HG02852 (cell line): ENCODE data around the gene SH3D19.
"Not testable (repeated sequence)": the region's sequence is repeated elsewhere in the genome, so short reads cannot be mapped to it uniquely, and the experiment has no call there.

ENCODE experiments used
- ATAC-seq: cut with Tn5 transposase; IDR thresholded peaks from one replicate; pipeline ENCODE4 v1.9.1; 2021; ENCODE audit warnings: mild to moderate bottlenecking, moderate library complexity; ENCODE audit not compliant: unreplicated experiment

Gene SH3D19

DNA sequence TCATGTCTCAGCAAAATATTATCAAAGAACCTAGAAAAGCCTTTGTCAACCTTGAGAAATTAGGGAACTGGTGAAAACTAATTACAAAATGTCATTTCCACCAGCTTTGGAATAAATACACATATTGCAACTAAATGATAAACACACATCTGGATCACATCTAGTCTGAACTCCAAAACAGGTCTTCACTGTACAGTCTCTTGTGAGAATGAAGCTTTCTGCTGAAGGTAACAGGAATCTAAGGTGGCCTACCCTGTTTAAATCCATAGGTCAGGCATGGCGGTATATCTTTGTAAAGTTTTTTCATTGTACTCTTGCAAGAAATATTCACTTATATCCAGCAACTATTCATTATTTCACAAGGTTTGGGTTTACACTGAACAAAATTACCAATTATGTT is 1.7 kb downstream of the SH3D19 start:
- no peak for ATAC-seq

DNA sequence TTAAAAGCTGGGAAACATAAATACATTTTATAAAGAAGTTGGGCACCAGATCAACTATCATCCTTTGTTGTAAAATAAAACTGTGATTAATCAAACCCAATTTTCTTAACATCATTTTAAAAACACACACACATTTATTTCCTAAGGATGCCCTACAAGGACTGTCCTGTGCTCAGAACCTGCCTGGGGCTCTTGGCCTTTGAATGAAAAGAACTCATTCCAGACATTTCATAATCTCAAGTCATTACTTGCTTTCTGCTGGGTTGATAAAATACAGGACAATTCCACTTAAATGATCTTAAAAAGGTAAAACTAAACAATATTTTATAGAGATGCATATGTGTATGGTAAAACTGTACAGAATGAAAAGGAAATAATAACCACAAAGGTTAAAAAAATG is 2.8 kb downstream of the SH3D19 start:
- ATAC-seq: no peak

DNA sequence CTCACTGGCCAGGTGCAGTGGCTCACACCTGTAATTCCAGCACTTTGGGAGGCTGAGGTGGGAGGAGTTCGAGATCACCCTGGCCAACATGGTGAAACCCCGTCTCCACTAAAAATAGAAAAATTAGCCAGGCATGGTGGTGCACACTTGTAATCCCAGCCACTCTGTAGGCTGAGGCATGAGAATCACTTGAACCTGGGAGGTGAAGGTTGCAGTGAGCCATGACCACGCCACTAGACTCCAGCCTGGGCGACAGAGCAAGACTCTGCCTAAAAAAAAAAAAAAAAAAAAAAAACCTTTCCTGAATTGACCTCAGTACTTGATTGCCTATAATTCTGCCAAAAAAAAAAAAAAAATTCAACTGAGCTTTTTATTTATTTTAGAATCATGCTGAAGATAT is 3.2 kb downstream of the SH3D19 start:
- ATAC-seq: not testable (repeated sequence)

DNA sequence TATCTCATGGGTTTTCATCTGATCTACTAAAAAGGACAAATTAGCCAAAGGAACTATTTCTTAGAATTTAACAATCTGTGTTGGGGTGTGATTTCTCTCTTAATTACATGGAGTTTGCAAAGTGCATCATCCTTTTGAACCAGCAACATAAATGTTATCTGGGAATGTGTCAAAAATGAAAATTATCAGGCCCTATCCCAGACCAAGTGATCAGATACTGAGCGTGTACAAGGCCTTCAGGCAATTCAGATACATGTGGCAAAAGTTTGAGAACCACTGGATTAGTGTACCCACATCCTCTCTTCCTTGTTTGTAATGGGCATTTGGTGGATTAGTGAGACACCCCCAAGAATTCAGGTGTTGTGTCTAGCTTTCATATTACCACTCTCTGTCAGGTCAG is 3.8 kb downstream of the SH3D19 start:
- ATAC-seq: no peak

DNA sequence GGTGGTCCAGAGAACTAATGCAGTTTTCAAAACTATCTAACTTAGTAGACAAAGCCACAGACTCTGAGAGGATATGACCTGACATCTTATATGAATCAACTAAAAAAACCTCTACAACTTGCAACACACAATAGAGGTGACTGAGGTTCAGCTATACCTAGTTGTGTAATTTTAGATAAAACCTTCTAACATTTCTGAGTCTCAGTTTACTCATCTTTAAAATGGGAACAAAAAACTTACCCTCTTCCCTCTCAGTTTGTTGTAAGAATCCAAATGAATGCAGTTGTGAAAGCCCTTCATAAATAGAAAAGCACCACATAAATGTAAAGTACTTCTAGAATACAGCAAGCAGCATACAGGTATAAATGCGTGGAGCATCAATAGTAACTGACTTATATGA is 5.9 kb downstream of the SH3D19 start:
- ATAC-seq: no peak

DNA sequence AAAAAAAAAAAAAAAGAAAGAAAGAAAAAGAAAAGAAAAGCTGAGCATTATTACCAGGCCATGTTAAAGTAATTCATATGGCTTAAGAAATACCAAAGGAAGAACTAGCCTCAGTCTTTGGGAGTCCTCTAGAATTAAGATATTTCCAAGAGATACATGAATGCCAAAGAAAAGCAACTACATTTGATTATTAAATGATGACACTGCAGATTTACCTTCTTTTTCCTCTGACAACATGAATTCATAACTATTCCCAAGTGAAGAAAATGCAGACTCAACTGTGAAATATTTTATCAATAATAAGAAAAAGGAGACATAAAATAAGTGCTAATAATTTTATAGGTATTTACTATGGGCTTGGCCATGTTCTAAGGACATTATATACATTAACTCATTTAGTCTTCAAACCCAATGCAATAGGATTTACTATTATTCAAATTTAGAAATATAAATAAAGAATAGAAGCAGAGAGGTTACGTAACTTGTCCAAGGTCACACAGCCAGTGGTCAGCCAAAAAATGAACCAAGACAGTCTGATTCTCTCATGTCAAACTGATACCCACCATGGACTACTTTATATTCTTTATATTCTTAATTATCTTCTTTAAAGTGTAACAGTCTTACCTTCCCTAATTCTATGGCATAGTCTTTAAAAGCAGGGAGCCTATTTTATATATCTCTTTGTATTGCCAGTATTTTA is 6.9 kb downstream of the SH3D19 start:
- ATAC-seq: no peak

DNA sequence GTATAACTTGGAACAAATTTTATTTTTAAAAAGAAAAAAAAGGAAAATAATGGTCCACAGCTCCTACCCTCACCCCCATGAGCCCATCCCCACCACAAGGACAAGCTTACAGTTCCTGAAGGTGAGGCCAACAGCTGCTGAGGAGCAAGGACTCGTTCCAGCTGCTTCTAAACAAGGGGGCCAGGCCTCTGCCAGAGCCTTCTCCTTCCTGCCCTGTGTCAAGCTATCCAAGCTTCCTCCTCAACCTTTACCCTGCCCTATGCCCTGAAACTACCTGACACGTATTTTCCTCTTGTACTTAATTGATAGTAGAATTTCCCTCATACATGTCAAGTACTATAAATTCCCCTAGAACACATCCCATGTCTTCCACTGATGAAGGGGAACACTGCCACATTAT is 8.8 kb downstream of the SH3D19 start:
- no peak for ATAC-seq

DNA sequence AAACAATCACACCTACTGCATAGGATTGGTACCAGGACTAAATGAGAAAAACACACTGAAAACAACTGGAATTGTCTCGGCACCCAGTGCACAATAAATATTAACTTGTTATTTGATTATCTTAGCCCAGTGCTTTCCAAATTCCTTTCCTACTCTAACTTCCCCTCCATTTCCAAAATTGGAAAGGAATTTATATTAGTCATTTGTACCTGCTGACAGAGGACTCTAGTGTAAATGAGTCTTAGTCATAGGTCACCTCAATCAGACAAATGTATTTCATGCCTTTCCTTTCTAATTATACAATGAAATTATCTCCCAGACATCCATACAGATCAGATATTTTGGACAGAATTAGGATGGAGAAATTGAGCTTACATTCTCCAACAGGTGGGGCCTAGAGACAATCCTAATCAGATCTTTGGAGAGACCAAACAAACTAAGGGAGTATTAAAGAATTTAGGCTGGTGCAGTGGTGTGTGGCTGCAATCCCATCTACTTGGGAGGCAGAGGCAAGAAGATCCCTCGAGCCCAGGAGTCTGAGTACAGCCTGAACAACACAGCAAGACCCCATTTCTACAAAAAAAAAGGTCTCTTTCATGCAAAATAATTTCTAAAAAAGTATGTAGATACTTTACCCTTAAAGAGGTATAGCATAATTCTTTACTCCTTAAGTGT is 10.1 kb downstream of the SH3D19 start:
- no peak for ATAC-seq

DNA sequence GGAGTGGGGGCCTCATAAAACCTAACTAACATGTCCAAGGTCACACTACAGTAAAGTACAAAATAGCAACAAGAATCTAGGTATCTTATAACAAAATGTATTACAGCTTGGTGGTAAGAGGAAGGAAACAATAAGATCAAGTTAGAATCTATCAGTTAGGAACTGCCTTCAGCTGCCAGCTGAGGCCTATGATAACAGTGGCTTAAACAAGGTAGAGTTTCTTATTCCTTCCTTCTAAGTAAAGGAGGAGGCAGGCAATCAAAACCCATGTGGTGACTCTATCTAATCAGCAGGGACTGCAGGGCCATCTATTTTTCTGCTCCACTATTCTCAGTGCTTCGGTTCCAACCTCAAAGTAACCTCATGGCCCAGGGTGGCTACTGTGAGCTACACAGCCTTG is 10.9 kb downstream of the SH3D19 start:
- no peak for ATAC-seq

DNA sequence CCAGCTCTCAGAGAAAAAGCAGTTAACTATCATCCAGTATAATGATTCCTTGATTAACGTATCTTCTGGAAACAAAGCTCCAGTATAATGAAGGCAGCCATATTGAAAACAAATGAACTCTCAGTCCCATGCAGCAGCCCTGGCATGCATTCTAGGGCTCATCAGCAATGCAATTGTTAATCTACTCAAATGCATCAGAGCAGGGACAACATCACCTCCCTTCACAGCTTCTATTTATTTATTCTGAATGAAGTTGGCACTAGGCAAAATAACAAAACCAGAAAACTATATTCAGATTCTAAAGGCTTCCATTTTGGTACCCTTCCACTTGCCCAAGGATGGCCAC is 11.4 kb downstream of the SH3D19 start:
- ATAC-seq: no peak

DNA sequence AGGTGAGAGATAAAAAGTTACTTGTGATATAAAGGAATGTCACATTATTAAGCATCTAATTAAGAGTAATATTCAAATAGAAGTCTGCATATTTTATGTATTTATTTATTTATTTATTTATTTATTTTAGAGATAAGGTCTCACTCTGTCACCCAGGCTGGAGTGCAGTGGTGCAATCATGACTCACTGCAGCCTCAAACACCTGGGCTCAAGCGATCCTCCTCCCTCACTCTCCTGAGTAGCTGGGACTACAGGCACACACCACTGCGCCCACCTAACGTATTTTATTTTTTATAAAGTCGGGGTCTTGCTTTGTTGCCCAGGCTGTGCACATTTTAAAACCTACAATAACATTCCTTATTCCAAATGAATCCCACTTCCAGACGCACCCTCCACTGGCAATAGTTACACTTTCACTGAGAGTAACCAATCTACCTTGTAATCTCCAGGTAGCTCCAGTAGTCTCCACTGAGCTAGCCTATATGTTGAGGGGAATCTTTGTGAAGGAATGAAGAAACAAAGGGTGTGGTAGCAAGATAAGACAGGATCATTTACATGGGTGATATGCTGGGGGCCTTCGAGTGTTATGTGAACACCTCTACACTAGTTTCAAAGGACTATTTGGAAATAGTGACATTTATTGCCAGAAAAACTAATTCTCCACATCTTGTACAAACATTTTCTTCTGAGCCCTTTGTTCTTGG is 11.9 kb downstream of the SH3D19 start:
- no peak for ATAC-seq

DNA sequence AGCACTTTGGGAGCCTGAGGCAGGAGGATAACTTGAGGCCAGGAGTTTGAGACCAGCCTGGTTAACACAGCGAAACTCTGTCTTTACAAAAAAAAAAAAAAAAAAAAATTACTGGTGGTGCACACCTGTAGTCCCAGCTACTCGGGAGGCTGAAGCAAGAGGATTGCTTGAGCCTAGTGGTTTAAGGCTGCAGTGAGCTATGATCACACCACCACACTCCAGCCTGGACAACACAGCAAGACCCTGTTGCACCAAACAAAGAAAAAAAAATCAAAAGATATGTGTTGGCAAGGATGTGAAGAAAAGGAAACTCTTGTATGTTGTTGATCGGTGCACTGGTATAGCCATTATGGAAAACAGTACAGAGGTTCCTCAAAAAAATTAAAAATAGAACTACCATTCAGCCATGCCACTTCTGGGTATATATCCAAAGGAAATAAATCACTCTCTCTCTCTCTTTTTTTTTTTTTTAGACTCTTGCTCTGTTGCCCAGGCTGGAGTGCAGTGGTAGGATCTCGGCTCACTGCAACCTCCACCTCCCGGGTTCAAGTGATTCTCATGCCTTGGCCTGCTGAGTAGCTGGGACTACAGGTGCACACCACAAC is 15.2 kb downstream of the SH3D19 start:
- no peak for ATAC-seq

DNA sequence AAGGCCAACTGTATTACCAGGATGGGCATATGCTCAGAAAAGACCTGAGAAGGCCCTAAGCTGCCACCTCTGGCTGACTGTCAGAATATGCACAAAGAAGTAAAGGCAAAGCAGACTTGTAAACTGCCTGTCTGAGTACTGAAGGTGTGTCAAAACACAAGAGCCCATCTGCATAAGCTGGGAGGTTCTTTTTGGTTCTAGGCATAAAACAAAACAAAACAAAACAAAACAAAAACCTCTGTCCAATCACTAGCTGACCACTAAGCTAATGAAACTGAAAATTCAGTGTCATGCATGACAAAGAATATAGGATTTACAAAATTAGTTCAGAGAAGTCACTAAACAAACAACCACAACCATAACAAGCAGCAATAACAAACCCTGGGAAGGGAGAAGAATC is 20.6 kb downstream of the SH3D19 start:
- peak; percentile 69 for ATAC-seq

DNA sequence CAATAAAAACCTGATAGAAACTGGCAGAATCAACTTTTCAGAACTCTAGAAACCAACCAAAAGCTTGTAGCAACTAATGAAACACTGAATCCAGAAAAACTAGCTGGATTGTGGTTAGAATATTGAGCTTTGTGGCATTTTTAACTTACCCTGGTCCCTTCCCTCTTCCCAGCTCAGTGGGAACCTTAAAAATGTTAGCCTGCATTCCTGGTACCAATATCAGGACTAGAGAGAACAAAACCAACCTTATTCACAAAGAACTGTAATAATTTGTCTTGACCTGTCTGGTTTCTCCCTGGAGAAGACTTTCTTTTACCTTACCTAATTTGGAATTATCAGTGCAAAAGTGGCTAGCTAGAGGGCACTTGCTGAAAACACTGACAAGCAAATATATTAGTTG is 21.2 kb downstream of the SH3D19 start:
- ATAC-seq: no peak

DNA sequence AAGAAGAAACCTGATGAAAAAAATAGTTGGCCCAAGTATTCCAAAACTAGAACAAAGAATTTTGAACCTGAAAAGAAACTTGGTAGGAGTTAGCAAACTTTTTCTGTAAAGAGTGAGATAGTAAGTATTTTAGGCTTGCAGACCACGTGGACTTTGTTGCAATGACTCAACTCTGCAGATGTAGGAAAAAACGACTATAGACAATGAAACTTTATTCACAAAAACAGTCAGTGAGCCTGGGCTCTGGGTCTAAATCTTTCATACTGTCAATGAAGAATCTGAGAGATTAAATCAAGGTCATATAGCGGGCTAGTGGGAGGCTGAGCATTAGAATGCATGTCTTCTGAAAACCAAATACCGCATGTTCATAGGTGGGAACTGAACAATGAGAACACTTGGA is 23.0 kb downstream of the SH3D19 start:
- ATAC-seq: no peak

DNA sequence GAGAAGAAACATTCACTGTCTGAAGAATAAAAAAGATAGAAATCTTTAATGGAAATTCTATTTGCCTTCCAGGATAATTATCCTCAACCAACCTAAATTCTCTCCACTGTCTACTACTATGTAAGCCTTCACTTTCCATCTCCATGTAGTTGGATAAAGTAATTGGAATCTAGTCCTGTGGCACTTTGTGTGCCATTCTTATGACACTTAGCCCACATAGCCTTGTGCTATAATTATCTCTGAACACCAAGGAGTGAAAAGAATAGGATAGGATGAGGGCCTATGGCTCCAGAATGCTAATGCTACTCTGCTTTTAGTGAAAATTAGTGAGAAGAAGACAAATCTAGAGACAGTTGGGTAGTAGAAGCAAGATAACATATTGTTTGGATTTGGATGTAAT is 28.2 kb downstream of the SH3D19 start:
- ATAC-seq: no peak

DNA sequence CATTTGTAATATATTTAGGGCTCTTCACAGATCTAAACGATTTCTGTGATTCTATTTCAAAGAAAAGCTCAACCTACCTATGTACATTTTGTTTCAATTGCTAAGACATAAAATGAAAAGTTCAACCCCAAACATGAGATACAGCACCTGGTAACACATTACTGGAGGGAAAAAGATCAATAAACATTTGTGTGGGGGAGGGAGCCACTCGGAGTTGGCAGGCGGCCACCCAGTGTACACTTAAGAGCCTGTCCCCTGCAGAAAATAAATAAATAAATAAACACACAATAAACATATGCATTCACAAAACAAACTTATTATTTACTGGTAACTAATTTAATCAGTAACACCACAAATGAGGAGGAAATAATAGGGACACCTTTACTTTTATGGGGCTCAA is 29.2 kb downstream of the SH3D19 start:
- ATAC-seq: no peak

DNA sequence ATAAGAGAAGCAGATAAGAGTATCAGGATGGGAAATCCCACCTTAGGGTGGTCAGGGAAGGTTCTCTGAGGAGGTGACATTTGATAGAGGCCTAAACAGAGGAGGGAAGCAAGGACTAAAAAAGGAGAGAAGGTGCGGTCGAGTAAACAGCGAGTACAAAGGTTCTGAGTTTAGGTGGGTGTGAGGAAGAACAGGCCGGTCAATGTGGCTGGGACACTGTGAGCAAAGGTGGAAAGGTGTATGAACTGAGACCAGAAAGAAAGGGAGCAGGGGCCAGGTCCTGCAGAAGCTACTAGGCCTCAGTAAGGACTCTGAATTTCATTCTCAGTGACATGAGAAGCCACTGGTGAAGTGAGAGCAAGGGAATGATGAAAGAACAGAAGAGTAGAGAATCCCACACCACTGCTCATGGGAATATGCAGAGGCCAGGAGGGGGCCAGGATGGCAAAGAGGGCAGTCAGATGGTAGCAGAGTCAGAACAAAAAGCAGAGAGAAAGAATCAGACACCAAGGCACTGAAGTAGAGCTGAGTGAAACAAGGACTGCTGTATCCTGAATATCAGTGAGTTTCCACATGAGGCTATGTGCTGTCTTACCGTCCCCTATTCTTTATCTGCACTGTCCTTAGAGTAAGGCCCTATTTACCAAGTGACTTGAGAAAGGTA is 30.4 kb downstream of the SH3D19 start:
- no peak for ATAC-seq

DNA sequence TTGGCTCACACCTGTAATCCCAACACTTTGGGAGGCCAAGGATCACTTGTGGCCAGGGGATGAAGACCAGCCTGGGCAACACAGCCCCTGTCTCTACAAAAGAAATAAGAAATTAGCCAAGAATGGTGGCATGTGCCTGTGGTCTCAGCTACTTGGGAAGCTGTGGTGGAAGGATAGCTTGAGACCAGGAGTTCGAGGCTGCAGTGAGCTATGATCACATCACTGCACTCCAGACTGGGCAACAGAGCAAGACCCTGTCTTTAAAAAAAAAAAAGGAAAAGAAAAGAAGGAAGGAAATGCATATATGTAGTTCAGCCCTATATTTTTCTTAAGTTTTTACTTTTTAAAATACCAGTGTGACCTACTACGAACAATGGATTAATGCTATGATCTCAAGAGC is 33.4 kb downstream of the SH3D19 start:
- ATAC-seq: no peak

DNA sequence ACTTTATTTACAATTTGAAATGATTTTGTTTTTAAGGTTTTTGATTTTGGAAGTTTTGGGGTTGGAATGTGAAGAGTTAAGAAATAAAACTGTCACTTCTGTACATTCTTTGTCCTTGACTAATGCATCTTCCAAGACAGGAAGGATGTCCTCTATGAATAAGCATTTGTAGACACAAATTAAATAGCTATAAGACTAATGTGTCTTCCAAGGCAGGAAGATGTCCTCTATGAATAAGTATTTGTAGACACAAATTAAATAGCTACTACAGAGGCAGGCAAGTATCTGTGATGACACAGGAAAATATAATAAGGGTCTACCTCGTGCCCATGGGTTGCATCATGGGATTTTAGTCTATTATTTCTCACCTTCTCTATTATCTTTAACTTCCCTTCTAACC is 33.9 kb downstream of the SH3D19 start:
- ATAC-seq: no peak

DNA sequence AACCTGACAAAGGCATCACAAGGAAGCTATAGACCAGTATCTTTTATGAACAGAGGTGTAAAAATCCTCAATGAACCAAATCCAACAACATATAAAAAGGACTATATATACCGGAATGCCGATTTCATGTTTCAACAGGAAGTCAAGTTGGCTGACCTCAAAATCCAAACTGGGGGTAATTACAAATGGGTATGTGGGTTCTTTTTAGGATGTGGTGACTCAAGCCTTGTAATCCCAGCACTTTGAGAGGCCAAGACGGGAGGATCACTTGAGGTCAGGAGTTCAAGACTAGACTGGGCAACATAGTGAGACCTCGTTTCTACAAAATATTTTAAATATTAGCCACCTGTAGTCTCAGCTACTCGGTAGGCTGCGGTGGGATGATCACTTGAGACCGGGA is 38.0 kb downstream of the SH3D19 start:
- ATAC-seq: no peak
